ENCODE results near the gene PLXDC1. TPM values are rescaled to one million over a fixed set of nuclear protein-coding genes. Genes with fewer than 3 reads are reported as not detected.
"Not testable (repeated sequence)": the region's sequence is repeated elsewhere in the genome, so short reads cannot be mapped to it uniquely, and the experiment has no call there.

Gene PLXDC1
- total RNA-seq, 1 donor from 2014 or later: 2.3 TPM

DNA sequence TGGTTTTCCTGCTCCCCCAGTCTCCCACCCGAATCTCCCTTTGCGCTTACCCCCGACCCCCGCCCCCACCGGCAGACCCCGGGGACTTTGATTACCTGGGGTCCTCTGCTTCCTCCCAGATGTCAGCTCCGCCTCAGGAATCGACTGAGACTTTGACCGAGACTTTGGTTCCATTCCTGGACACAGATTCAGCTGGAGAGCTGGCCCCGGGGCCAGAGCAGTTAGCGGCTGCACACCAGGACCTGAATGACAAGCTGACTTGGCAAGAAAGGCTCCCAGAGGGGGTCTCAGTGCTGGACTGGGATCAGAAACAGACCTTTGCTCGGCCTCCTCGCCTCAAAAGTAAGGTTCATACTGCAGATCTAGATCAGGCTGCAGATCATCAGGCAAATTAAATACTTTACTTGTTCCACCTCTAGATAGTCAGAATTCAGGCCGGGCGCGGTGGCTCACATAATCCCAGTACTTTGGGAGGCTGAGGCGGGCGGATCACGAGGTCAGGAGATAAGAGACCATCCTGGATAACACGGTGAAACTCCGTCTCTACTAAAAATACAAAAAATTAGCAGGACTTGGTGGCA, 123.9 kb downstream of the PLXDC1 start:
- DNase-seq (ENCODE audit: low spot score, unreplicated experiment): no peak
- Mint-ChIP-seq H3K4me3 (ENCODE audit: low read depth) (peak overlapping the region; percentile 66), H3K9me3 (ENCODE audit: low read depth) (no peaks in the 10 kb centered on the region), H3K27me3 (peaks cover 29% of the 10 kb centered on the region), H3K36me3 (ENCODE audit: insufficient read depth) (no peaks in the 10 kb centered on the region), H3K4me1 (ENCODE audit: low read depth) (peaks cover 7% of the 10 kb centered on the region), H3K27ac (no peak overlapping the region)
- TF ChIP-seq, protein P1, sequence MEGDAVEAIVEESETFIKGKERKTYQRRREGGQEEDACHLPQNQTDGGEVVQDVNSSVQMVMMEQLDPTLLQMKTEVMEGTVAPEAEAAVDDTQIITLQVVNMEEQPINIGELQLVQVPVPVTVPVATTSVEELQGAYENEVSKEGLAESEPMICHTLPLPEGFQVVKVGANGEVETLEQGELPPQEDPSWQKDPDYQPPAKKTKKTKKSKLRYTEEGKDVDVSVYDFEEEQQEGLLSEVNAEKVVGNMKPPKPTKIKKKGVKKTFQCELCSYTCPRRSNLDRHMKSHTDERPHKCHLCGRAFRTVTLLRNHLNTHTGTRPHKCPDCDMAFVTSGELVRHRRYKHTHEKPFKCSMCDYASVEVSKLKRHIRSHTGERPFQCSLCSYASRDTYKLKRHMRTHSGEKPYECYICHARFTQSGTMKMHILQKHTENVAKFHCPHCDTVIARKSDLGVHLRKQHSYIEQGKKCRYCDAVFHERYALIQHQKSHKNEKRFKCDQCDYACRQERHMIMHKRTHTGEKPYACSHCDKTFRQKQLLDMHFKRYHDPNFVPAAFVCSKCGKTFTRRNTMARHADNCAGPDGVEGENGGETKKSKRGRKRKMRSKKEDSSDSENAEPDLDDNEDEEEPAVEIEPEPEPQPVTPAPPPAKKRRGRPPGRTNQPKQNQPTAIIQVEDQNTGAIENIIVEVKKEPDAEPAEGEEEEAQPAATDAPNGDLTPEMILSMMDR (IDR thresholded peaks at IDR 0.05; ENCODE audit: unreplicated experiment): no peak

DNA sequence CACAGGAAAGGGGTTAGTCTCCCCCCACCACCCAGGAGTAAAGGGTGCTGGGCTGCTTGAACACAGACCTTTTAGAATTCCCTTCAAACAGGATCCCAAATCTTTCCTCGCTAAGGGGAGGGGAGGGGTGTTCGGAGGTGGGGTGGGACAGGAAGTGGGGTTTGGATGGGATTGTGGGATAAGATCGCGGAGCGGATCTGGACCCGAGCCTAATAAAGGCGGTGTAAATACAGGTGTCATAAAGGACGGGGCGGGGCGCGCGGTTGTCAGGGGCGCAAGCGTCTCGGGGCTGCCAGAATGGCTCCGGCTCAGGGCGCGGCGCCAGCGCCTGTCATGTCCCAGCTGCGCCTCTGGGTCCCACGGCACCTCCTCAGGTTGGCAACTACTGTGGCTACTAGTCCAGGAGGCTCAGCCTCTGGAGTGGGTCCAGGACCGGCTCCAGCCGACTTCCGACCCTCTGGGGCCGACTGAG, 124.4 kb downstream of the PLXDC1 start:
- TF ChIP-seq, protein P1 (IDR thresholded peaks at IDR 0.05; ENCODE audit: unreplicated experiment): no peak
- H3K36me3 Mint-ChIP-seq (ENCODE audit: insufficient read depth): no peaks in the 10 kb centered on the region
- no peak overlapping the region for H3K27ac Mint-ChIP-seq

DNA sequence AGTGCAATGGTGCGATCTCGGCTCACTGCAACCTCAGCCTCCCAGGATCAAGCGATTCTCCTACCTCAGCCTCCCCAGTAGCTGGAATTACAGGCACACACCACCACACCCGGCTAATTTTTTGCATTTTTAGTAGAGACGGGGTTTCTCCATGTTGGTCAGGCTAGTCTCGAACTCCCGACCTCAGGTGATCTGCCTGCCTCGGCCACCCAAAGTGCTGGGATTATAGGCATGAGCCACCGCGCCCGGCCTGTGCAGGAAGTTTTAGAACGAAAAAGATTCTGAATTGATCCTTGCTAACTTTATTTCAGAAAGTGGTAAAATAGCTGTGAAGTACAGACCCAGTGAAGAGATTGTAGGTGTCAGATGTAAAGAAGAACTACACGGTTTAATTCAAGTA, 125.1 kb downstream of the PLXDC1 start:
- not testable (repeated sequence) for DNase-seq (ENCODE audit: low spot score, unreplicated experiment); H3K9me3 Mint-ChIP-seq (ENCODE audit: low read depth); H3K4me1 Mint-ChIP-seq (ENCODE audit: low read depth); H3K27ac Mint-ChIP-seq; H3K36me3 Mint-ChIP-seq (ENCODE audit: insufficient read depth)
- peaks cover 29% of the 10 kb centered on the region for H3K27me3 Mint-ChIP-seq
- H3K4me3 Mint-ChIP-seq (ENCODE audit: low read depth): peak overlapping the region; percentile 66

More for the DNA sequence above, 124.4 kb downstream of the PLXDC1 start:
- no peaks in the 10 kb centered on the region for H3K9me3 Mint-ChIP-seq (ENCODE audit: low read depth)
- H3K27me3 Mint-ChIP-seq: peaks cover 29% of the 10 kb centered on the region
- peak; percentile 15 for DNase-seq (ENCODE audit: low spot score, unreplicated experiment)
- H3K4me3 Mint-ChIP-seq (ENCODE audit: low read depth): peak overlapping the region; percentile 66
- H3K4me1 Mint-ChIP-seq (ENCODE audit: low read depth): peaks cover 7% of the 10 kb centered on the region

DNA sequence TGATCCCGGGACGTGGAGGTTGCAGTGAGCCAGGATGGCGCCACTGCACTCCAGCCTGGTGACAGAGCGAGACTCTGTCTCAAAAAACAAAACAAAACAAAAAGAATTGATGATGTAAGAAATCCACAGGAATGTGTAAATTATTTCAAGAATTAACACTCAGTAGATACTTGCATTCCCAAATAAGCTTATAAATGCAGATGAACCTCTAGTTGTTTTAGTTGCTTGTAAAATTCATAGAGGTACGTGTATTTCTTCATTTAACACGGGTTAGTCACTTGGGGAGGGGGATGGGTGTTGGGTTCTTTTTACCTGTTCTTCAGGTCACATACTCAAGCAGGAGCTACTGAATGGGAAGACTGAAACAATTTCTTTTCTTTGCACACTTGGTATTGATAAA, 128.5 kb downstream of the PLXDC1 start:
- Mint-ChIP-seq H3K27me3 (peaks cover 32% of the 10 kb centered on the region), H3K27ac (no peak overlapping the region), H3K4me3 (ENCODE audit: low read depth) (no peak overlapping the region), H3K36me3 (ENCODE audit: insufficient read depth) (no peaks in the 10 kb centered on the region), H3K4me1 (ENCODE audit: low read depth) (peaks cover 7% of the 10 kb centered on the region), H3K9me3 (ENCODE audit: low read depth) (no peaks in the 10 kb centered on the region)
- TF ChIP-seq, protein P1 (IDR thresholded peaks at IDR 0.05; ENCODE audit: unreplicated experiment): no peak
- DNase-seq (ENCODE audit: low spot score, unreplicated experiment): no peak

DNA sequence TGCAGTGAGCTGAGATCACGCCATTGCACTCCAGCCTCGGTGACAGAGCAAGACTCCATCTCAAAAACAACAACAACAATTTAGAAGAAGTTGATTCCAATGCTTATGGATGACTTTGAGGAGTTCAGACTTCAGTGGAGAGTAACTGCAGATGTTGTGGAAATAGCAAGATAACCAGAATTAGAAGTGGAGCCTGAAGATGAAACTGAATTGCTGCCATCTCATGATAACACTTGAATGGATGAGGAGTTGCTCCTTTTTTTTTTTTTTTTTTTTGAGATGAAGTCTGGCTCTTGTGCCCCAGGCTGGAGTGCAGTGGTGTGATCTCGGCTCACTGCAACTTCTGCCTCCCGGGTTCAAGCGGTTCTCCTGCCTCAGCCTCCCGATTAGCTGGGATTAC, 131.4 kb downstream of the PLXDC1 start:
- H3K36me3 Mint-ChIP-seq (ENCODE audit: insufficient read depth); DNase-seq (ENCODE audit: low spot score, unreplicated experiment); H3K4me3 Mint-ChIP-seq (ENCODE audit: low read depth); H3K27ac Mint-ChIP-seq; H3K4me1 Mint-ChIP-seq (ENCODE audit: low read depth); H3K9me3 Mint-ChIP-seq (ENCODE audit: low read depth): not testable (repeated sequence)
- H3K27me3 Mint-ChIP-seq: peaks cover 17% of the 10 kb centered on the region

DNA sequence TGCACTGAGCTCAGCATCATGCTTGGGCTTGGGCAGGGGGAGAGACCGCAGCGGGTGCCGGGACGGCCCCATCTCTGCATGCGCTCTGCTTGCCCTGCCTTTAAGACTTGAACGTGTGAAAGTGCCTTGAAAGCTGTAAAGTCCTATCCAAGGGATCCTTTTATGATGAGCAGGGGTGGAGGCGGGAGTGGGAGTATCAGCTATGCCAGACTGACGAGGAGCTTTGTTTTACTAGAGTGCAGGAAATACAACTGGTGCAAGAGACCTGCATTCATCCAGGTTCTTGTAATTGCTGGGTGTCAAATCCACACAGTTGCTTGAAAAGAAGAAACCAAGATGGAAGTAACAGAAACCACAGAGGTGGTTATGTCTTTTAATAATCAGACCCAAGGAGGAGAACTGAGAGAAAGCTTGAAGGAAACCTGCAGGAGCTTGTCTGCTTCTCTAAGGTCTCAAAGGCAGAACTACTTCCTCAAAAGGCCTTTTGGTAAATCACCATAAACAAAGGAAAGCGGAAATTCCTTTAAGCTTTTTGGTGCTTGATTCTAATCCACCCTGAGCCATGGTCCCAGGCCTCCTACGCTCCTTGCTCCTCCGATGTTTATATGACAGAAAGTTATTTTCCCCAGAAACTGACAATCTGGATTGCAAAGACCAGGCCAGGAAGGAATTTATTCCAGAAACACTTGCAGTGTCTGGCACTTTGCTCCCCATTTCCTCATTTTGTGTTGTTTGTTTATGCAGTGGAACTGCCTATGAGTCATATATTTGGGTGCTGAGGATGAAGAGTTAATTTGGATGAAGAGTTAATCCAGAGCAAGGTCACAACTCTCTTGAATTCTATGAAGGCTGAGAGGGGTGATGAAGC, 132.9 kb downstream of the PLXDC1 start:
- H3K4me1 Mint-ChIP-seq (ENCODE audit: low read depth): peaks cover 3% of the 10 kb centered on the region
- DNase-seq (ENCODE audit: low spot score, unreplicated experiment): no peak
- H3K27ac Mint-ChIP-seq: no peak overlapping the region
- no peak overlapping the region for H3K4me3 Mint-ChIP-seq (ENCODE audit: low read depth)
- no peaks in the 10 kb centered on the region for H3K36me3 Mint-ChIP-seq (ENCODE audit: insufficient read depth)
- TF ChIP-seq, protein P1 (IDR thresholded peaks at IDR 0.05; ENCODE audit: unreplicated experiment): no peak
- no peaks in the 10 kb centered on the region for H3K9me3 Mint-ChIP-seq (ENCODE audit: low read depth)
- peaks cover 17% of the 10 kb centered on the region for H3K27me3 Mint-ChIP-seq
